ENCODE results near the gene SYT12. TPM values are rescaled to one million over a fixed set of nuclear protein-coding genes. Genes with fewer than 3 reads are reported as not detected.
"Not testable (repeated sequence)": the region's sequence is repeated elsewhere in the genome, so short reads cannot be mapped to it uniquely, and the experiment has no call there.

Gene SYT12
- total RNA-seq = 4.8 TPM

- no peak for DNase-seq (ENCODE audit: low spot score)
Measured at GRCh38 chr11:67022961-67023956, at the start of gene SYT12. Gene SYT12, plus strand, starts transcription at chr11:67023134. Its CDS starts 7,011 bp downstream, at chr11:67030145.

GRCh38 chr11:66973956-66974580 is 48.9 kb upstream of the SYT12 start:
- DNase-seq (ENCODE audit: low spot score) (no peak), ATAC-seq (no peak)

More at GRCh38 chr11:67022961-67023956, at the start of gene SYT12:
- ATAC-seq = peak; percentile 39

- no peak for DNase-seq (ENCODE audit: low spot score)
- ATAC-seq = no peak
Measured at GRCh38 chr11:66974724-66975404, 48.1 kb upstream of the SYT12 start, which contains the start of gene C11orf86. Gene C11orf86, plus strand, starts transcription at chr11:66975304. Its CDS starts 59 bp downstream, at chr11:66975363.

- DNase-seq (ENCODE audit: low spot score) (no peak), ATAC-seq (no peak)
Measured at GRCh38 chr11:66975405-66976027, 47.4 kb upstream of the SYT12 start.

GRCh38 chr11:66976028-66976467 is 46.9 kb upstream of the SYT12 start:
- peak; percentile 11 for ATAC-seq

GRCh38 chr11:66976925-66977324 is 46.0 kb upstream of the SYT12 start:
- ATAC-seq = no peak
- no peak for DNase-seq (ENCODE audit: low spot score)

More at GRCh38 chr11:66976028-66976467, 46.9 kb upstream of the SYT12 start:
- DNase-seq (ENCODE audit: low spot score) = no peak

- ATAC-seq = no peak
- DNase-seq (ENCODE audit: low spot score) = no peak
Measured at GRCh38 chr11:66978229-66978628, 44.7 kb upstream of the SYT12 start.

- no peak for DNase-seq (ENCODE audit: low spot score)
- ATAC-seq = no peak
Measured at GRCh38 chr11:66978717-66979116, 44.2 kb upstream of the SYT12 start.

GRCh38 chr11:66979336-66979980 is 43.5 kb upstream of the SYT12 start:
- ATAC-seq (peak; percentile 42), DNase-seq (ENCODE audit: low spot score) (no peak)

GRCh38 chr11:66981976-66982578 is 40.9 kb upstream of the SYT12 start:
- DNase-seq (ENCODE audit: low spot score) (no peak), ATAC-seq (no peak)

GRCh38 chr11:66983275-66983924 is 39.5 kb upstream of the SYT12 start:
- ATAC-seq (peak; percentile 9), DNase-seq (ENCODE audit: low spot score) (no peak)

GRCh38 chr11:66985508-66986177 is 37.3 kb upstream of the SYT12 start:
- DNase-seq (ENCODE audit: low spot score) = peak; percentile 91
- peak; percentile 91 for ATAC-seq

- peak; percentile 78 for ATAC-seq
- DNase-seq (ENCODE audit: low spot score) = peak; percentile 77
Measured at GRCh38 chr11:66986178-66986545, 36.8 kb upstream of the SYT12 start.

- no peak for ATAC-seq
- no peak for DNase-seq (ENCODE audit: low spot score)
Measured at GRCh38 chr11:66987158-66987620, 35.7 kb upstream of the SYT12 start.

- DNase-seq (ENCODE audit: low spot score) (no peak), ATAC-seq (no peak)
Measured at GRCh38 chr11:66987924-66988637, 34.9 kb upstream of the SYT12 start.

- not testable (repeated sequence) for ATAC-seq; DNase-seq (ENCODE audit: low spot score)
Measured at GRCh38 chr11:66988741-66989140, 34.2 kb upstream of the SYT12 start.

GRCh38 chr11:66989360-66989759 is 33.6 kb upstream of the SYT12 start:
- not testable (repeated sequence) for DNase-seq (ENCODE audit: low spot score); ATAC-seq

GRCh38 chr11:66992041-66992440 is 30.9 kb upstream of the SYT12 start:
- DNase-seq (ENCODE audit: low spot score) (no peak), ATAC-seq (no peak)

Measured in left lobe of liver (tissue), 2 donors.